Dermis microvascular lymphatic vessel endothelial cell (primary cell): ENCODE data around the gene SCTR. TPM values are rescaled to one million over a fixed set of nuclear protein-coding genes. Genes with fewer than 3 reads are reported as not detected.

Source experiments
- DNase-seq, 2 donors: peaks; one replicate each; pipeline versions ENCODE4 v3.0.0 to v3.0.0-alpha.2; 2010; ENCODE audit warnings: low read depth in 2 of 2
- total RNA-seq: library from RNA; depleted of rRNA; stranded (reverse); fragments of >200 nt; gene quantifications from 2 replicates; pipeline ENCODE4 v1.2.1, GENCODE V29; 2014

The SCTR gene
- not detected in 2 replicates for total RNA-seq

DNA sequence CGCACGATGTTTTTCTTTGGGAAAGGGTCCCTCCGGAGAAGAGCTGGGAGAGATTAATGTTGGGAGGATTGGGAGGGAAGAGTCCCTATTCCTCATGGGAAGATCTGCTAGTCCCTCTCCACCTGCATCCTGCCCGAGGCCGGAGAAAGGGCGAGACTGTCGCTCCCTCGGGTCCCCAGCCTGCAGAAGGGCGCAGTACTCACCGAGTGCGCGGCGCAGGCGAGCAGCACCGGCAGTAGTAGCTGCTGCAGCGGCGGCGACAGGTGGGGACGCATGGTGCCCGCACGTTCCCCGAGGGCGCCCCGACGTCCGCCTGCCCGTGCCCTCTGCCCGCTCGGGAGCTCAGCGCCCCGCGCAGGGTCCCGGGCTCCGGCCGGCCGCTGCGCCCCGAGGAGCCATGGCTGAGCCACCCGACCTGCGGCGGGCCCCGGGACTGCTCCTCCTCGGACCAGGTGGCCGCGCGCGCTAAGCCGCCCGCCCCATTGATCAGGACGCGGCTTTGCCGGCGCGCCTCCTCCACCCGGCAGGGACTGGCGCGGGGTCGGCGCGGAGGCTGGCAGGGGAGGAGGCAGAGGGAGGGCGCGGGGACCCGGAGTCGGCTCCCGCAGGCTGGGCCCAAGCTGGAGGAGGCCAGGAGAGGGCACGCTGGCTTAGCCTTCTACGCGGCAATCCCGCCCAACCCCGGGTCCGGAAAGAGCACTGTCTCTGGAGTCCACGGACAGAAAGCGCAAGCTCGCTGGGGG, at the start of gene SCTR:
Gene SCTR (minus strand): TSS at position 532 of the 743 bp plus-strand sequence. CDS start 257 bp downstream, at position 275.
- DNase-seq: no peak

DNA sequence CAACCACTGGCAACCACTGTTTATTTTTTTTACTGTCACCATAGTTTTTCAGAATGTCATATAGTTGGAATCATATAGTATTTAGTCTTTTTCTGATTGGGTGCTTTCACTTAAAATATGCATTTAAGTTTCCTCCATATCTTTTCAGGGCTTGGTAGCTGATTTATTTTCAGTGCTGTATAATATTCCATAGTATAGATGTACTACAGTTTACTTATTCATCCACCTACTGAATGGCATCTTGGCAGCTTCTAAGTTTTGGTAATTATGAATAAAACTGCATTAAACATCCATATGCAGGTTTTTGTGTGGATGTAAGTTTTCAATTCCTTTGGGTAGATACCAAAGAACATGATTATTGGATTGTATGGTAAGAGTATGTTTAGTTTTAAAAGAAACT, 43.0 kb upstream of the SCTR start:
- no peak for DNase-seq

DNA sequence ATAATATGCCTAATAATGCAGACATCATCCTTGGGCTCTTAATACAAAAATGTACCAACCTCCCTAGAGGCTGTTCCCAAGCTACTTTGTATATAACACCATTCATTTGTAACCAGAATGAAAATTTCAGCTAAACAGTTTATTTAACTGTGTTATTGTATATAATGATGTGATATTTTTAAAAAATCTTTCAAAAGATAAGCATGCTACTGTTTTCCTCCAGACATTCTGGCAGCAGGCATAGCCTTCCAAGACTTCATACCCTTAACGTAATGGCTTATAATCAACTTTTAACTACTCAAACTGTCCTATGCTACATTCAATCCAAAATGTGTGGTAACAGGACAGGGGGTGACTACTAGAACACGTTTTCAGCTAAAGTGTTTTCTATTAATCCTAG, 41.2 kb upstream of the SCTR start:
- no peak for DNase-seq

DNA sequence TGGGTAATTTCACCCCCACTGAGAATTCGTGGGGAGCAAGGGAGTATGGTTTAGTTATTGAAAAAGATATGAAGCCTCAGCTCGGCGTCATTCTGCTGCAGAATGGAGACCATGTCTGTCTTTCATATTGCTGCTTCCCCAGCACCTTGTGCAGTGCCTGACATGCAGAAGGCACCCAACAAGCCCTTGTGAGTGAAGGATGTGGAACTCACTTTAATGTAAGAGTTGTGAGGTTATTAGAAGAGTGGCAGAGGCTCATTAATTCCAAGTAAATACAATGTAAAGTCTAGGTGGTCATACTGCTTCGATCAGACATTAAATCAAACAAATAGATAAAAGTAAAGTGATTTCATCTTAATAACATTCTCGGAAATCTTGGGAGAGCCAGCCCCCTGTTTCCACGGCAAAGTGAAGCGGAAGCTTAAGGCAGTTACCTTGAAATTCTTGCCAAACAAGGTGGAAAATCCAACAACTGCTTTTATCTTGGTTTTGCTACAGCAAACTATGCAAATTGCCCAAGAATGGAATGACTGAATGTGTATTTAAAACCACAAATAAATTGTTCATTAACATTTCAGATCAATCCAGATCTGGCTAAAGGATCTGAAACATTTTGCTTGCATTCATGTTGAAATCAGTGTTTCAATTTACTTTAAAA, 29.5 kb upstream of the SCTR start:
- DNase-seq: no peak

DNA sequence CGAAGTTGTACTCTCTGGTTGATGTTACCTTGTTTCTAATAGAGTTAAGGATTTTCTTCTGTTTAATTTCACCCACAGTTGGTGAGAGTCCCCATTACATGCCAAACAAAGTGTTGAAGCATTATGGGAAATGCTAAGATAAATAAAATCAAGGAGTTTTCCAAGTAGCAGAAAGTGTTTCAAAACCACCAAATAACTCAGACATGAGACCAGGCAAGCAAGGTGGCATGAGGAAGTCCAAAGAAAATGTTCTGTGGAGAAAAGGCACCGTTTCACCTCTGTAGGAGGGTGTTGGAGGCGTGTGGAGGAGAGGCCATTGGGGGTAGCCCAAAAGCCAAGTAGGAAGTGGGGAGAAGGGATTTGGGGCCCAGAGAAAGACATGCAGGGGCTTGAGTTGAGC, 28.6 kb upstream of the SCTR start:
- no peak for DNase-seq

DNA sequence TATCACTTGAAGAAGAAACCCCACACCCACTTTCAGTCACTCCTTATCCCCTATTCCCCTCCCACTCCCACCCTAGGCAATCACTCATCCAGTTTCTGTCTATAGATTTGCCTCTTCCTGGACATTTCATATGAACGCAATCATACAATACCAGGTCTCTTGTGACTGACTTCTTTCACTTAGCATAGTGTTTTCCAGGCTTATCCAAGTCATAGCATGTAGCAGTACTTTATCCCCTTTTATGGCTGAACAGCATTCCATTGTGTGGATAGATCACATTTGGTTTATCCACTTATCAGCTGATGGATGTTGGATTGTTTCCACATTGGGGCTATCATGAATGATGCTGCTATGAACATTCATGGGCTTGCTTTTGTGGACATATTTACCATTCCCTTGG, 26.6 kb upstream of the SCTR start:
- no peak for DNase-seq

DNA sequence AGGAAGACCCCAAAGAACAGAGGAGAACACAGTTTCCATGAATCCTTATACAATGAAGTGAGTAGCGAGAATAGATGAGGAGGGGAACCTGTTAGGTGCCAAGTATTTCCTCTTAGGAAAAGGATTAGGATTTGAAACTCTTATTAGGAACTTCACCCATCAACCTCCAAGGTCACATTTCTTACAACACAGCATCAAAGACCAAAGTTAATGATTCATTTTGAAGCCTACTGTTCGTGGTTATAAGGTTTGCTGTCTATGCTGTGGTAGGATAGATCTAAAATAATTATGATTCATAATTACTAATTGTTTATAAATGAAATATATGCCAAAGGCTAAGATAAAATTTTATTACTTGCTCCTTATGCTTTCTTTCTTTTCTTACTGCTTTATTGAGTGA, 26.1 kb upstream of the SCTR start:
- DNase-seq: no peak

DNA sequence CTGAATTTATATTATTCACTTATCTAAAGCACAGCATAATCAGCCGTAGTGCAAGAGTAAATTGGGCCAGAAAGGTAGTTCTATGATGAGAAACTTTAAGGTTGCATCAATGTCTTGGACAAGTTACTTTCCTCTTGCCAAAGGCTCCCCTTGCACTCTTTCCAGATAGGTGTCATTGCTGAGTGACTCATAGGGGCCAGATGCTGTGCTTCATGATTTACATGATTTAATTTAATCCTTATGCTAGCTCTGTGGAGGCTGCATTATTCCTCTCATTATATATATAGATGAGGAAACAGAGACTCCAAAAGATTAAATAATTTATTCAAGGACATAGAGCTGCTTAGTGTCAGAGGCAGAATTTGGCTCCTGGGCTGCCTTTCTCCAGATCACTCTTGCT, 25.0 kb upstream of the SCTR start:
- no peak for DNase-seq

DNA sequence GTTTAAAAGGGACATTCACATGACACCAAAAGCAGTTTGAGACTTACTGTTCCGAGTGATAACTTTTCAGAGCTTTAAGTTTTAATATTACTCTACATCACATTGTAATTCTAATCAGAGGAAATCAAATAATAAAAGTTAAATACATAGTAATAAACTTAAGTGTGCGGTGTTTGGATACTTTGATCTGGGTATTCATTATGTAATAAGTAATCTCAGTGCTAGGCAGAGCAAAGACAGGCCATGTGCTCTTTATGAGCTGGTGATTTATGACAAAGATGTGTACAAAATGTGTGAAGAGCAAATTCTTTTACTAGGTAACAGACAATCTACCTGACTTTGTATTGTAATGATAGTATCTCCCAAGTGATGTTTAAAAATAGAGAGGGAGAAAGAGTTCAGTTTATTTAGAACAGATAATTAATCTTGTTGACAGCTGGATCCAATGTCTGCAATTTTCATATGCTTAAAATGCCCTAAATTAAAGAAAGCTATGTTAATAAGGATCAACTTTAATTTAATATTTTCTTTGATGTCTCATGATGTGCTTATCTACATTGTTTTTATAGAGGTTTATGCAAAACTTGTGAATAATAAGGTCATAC, 24.3 kb upstream of the SCTR start:
- no peak for DNase-seq

DNA sequence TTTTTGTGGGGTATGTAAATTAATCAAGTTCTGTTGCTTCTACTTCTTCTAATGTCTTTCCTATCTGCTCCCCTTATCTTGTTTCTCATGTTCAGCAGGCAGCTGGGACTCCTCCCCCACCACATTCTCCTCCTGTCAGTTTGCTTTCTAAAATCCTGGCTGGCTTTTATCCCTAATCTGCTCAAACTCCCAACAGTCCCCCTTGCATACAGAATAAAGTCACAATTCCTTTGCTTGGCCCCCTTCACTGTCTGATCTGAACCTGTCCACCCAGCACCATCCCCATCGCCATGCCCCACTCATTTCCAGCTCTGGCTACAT, 22.1 kb upstream of the SCTR start:
- no peak for DNase-seq

DNA sequence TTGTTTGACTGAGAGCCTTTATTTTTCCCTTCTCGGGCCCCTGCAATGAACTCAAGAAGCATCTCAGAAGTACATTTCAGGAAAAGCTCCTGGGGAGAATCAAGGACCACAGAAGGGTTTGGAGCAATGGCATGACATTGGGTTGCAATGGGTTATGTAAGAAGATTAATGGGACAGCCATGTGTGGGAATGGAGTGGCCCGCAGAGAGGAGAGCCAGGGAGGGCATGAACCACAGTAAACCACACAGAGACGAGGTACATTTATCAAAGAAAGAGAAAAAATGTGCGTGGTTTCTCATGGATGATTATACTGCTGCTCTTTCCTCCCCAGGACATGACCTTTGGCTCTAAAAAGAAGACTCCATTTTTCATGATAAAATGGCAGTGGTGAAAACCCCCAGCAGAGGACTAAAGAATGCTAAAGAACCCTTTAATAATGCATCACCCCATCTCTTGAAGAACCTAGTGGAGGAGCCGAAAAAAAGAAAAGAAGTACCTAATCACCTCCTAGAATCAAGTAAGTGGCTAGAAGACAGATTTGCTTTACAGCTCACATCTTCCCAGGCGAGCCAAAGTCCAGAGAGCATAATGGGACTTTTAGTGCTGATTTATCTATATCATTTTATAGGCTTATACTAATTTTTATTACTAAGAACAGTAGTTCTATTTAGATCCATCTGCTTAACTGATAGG, 21.6 kb upstream of the SCTR start:
- DNase-seq: no peak

DNA sequence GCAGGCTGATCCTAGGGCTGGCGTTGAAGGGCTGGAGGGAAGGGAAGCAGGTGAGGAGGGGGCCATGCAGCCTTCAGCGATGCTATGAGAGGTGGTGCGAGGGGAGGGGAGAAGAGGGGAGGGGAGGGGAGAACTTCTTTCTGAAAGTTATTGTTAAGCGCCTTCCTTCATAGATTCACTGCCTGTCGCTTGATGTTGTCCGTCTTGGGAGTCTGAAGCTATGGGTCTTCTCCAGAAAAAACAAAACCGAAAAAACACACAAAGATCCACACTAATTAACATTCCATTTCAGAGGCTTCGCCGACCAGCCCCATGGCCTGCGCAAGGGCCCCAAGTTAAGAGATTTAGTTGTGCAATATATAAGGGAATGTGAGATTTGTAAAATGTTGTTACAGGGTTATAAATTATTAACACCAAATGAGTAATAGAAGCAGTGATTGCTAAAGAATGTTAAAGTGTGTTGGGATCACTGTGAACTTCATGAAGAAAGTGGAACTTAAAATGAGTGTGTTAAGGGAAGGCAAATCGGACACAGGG, 20.7 kb upstream of the SCTR start:
- no peak for DNase-seq

DNA sequence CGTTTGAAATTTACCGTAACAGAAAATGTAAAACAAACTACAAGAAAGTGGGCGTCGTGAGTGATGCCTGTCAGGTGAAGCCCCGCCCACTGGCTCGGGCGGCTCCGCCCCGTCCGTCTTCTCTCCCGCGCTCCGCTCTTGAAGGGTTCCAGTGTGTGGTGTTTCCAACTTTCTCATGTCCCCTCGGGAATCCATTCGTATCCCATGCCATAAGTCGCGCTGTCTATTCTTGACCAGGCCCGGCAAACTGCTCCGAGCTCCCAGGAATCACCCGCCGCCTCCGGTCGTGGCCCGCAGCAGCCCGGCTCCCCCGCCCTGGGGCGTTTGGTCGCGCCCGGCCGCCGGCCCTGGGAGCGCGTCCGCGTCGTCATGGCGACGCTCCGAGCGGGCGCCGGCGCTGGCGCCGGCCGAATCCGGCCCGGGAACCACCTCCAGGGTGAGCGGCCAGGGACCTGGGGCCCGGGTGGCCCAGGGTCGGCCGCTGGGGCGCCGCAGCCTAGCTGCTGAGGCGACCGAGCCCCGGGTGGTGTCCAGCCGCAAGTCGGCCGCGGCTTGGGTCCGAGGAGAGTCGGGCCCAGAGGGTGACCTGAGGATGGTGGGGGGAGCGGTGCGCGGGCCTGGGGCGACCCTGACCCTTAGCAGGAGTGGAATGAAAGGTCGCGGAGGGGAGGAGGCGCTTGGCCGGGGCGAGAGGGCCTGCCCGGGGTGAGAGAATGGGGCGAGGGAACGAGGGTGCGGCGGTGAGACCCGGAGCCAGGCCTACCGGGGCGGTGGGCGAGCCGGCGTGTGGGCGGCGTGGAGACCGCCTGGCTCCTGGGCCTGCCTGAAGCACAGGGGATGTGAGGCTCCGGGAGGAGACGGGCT, 20.0 kb upstream of the SCTR start, which contains the start of gene CFAP221:
Gene CFAP221 (plus strand): TSS at position 375 of the 864 bp plus-strand sequence. CDS start 1,683 bp downstream, outside the sequence.
- peak; percentile 34 to 79 for DNase-seq

DNA sequence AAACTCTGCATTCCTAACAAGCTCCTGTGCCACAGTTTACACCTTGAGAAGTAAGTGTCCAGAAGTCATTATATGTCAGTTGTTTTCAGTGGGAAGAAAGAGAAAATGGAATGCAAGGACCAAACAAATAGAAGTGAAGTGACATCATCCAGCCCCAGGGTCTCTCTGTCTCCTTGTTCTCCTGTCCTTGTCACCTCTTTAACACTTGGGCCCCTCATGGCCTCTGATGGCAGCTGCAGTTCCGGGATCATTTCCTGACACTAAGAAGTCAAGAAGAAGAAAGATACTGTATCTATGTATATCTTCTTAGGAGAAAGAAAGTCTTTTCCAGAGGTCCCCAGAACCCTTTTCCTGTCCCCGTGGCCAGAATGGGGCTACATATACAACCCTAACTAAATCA, 17.2 kb upstream of the SCTR start:
- no peak for DNase-seq

DNA sequence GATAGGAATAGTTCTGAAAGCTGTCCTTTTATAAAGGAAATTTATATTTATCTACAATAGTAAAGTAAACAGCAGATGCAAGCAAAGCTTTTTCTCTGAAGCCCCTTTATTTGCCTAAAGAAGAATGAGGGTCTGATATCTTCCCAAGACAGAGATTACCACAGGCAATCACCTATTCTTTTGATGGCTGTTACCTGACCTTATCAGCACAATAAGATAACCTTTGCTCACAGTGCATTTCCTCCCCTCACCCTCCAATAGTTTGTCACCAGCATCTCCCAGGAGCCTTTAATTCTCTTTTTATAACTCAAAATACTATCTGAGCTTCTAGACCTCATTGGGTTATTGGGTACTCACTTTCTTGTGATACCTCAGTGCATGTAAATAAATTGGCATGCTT, 13.5 kb upstream of the SCTR start:
- DNase-seq: no peak

DNA sequence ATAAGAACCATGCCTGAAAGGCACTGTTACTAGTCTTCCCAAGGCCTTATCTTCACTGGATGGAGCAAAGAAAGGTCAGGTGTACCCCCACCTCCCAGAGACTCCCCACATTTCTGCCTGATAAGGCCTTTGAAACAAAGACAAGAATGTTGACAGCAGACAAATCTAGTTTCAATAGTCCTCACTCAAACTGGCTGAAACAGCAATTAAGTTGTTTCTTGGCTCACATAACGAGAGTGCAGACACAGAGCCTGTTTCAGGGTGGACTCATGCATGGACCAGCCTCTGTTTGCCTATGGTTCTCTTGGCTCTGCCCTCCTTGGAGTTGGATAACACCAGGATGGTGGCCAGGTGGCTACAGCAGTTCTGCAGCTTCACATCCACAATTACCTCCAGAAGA, 12.4 kb upstream of the SCTR start:
- DNase-seq: no peak

DNA sequence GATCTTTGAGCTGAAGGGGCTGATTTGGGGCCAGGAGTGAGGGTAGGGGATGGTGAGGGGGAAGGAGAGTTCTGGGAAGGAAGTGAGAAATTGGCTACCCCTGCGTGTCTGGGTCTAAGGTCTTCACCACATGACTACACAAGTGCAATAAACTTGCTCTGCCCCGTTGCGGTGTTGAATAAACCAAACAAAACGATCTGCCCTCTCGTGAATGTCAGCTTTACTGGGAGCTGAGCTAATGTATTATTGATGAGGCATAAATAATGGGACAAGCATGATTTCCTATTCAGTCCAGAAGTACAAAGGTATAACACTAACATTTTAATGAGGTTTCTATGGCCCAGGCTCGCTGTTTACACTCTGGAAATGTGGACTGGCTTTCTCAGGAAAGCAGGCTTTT, 11.9 kb upstream of the SCTR start:
- no peak for DNase-seq

DNA sequence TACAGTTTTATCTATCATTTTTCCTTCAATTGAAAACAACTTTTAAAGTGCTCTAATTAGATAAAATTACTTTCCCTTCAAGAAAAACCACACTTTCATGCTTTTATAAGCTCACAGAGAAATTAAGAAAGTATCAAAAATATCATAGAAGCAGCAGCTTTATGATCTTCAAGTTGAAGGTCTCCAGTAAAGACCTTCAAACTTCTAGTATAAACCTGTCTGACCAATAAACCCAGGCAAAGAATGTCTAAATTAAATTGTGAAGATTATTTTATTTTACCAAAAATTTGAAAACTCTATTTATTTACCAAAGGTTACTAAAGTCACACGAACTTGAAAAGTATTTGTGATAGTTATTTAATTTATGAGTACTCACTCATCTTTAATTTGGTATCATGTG, 9.3 kb upstream of the SCTR start:
- DNase-seq: no peak

DNA sequence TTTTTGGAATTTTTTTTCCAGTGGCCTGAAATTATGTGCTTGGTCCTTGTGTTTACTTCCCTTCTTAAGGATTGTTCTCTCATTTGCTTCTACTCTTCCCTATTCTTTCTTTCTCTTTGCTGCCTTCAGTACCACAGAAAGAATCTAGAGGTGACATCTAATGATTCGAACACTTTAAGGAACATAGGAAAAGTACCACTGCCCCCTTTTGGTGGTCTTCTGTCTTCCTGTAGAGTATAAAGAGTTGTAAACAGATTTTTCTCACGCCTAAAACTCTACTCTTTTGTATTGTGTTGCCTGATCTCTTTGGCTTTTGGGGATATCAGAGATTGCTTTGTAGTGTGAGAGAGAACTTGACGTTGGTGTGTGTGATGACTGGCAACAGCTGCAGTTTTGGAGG, 7.0 kb upstream of the SCTR start:
- DNase-seq: peak; percentile 5 to 39

DNA sequence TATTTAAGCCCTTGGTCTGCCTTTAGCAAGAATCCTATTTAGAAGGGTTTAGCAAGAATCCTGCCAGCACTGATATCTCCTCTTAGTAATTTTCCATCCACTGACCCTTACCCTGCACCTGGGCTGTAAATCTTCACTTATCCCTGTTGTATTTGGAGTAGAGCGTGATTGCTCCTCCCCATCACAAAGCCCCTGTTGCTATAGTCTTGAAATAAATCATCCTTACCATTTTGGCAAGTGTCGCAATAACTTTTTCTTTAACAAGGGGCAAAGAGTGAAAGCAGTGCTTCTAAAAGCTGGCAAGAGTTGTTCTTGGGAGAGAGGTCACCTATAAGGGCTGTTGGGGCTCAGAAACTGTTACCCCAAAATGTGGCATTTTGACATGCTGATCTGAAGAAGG, 3.7 kb upstream of the SCTR start:
- DNase-seq: no peak

DNA sequence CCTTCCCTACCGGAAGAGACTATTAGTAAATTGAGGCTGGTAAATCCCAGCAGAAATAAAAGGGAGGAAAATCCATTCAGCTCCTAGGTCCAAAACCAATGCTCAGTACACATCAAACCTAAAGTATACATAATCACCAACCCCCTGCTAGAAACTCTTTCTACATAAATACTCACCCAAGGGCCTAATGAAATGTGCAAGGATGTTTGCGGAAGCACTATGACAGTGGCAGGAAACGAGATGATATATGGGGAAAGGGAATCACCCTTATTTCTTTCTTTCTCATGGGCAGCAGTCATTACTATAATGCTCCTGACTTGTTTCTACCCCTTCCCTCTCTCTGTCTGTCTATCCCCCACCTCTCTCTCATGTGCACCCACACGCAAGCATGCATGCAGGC, 1.3 kb upstream of the SCTR start:
- no peak for DNase-seq
